GM18499 (cell line): ENCODE measurements around the gene ACOT6.
"Not testable (repeated sequence)": the region's sequence is repeated elsewhere in the genome, so short reads cannot be mapped to it uniquely, and the experiment has no call there.

ENCODE experiments used
- ATAC-seq: cut with Tn5 transposase; IDR thresholded peaks from one replicate; pipeline ENCODE4 v1.9.1; 2021; ENCODE audit warnings: moderate number of reproducible peaks; ENCODE audit not compliant: insufficient read depth, unreplicated experiment

Gene ACOT6

DNA sequence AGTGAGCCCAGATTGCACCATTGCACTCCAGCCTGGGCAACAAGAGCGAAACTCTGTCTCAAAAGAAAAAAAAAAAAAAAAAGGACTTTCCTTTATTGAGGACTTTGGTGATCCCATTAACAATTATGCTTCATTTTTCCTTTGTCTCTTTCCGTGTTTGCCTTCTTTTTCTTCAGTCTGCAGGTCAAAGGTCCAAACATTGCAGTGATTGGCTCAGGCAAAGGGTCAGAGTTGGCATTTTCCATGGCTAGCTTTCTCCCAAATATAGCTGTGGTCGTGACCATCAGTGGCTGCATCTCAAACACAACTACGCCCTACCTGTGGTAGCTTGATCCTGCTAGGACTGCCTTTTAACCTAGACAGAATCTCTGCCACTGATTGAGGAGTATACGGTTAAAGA is 25.5 kb downstream of the ACOT6 start:
- no peak for ATAC-seq

DNA sequence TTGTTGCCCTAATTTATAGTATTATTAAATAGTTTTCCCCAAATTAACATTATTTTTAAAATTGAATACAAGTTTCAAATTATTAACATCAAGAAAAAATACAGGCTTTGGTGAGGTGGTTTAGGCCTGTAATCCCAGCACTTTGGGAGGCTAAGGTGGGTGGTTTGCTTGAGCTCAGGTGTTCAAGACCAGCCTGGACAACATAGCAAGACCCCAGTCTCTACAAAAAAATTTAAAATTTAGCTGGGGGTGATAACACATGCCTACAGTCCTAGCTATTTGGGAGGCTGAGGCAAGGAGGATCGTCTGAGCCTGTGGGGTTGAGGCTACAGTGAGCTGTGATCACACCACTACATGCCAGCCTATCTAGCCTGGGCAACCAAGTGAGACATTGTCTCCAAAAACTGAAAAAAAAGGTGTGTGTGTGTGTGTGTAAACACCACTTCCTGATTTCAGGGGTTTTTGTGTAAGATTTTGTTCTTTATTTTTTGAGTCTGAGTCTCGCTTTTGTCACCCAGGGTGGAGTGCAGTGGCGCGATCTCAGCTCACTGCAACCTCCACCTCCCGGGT is 28.6 kb downstream of the ACOT6 start:
- no peak for ATAC-seq

DNA sequence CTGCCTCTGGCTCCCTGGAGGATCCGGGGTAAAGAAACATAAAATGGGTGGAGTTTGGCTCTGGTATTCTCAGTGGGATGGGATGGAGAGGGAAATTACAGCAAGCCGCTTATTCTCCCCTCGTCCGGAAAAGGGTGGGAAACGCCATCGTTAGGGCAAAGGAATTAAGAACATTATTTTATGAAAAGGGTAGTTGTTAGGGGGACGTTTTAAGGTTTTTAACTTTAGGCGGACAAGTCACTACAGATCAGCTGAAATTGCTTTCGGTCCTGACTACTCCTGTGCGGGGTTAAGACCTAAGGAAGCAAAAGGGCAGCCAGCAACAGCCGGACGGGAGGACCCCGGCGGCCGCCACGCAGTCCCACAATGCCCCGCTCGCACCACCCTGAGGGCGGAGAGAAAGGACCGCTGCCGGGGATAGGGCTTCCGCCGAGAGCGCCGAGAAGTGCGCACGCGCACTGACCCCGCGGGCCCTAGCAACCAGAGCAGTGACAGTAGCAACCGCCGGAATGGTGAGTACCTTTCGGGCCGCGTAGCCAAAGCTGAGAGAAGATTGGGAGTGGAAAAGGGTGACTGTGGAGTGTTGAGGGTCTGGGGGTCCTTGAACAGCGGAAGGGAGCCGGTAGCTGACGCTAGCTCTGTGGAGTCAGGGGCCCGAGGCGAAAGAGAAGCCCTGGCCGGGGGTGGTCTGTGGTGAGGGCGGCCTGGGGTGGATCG is 32.4 kb downstream of the ACOT6 start, which contains the start of gene DNAL1:
DNAL1 (plus strand) TSS at position 456 of the 717 bp plus-strand sequence; CDS start at position 510, 54 bp downstream.
- no peak for ATAC-seq

GRCh38 chr14:73645248-73645610 is 32.9 kb downstream of the ACOT6 start:
- no peak for ATAC-seq

- no peak for ATAC-seq
Measured at GRCh38 chr14:73651005-73651404, 38.7 kb downstream of the ACOT6 start.

- no peak for ATAC-seq
Measured at GRCh38 chr14:73655851-73656250, 43.5 kb downstream of the ACOT6 start.

GRCh38 chr14:73659202-73659601 is 46.9 kb downstream of the ACOT6 start:
- ATAC-seq = not testable (repeated sequence)

DNA sequence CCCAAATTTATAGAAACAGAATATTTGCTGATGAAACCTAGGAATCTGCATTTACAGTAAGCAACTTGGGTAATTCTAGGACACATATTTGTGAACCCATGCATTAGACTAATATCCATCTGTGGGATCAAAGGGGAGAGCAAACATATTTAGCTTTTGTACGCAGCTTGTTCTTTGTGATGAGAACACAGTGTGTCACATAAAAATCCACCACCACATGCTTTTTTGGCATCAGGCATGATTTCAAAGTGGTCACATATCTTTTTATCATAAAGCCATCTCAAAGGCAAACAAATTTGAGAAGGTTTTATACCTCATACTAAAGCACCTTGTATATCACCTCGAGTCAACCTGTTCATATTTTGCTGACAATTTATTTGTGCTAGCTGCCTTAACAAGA is 48.2 kb downstream of the ACOT6 start:
- ATAC-seq = no peak

DNA sequence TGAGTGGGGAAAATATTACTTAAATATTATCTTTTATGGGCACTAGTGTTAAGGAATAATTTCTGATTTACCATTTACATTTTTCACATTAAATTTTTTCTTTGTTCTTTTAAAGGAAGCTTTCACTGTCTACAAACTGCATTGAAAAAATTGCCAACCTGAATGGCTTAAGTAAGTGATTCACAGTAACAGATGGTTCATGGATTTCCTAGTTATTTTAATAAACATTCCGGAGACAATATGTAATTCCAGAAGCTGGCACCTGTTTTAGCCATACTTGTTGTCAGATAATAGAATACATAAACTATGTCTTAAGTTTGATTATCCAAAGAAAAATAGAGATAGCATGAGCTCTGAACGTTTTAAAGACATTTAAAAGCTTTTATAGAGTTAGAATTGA is 49.6 kb downstream of the ACOT6 start:
- no peak for ATAC-seq

DNA sequence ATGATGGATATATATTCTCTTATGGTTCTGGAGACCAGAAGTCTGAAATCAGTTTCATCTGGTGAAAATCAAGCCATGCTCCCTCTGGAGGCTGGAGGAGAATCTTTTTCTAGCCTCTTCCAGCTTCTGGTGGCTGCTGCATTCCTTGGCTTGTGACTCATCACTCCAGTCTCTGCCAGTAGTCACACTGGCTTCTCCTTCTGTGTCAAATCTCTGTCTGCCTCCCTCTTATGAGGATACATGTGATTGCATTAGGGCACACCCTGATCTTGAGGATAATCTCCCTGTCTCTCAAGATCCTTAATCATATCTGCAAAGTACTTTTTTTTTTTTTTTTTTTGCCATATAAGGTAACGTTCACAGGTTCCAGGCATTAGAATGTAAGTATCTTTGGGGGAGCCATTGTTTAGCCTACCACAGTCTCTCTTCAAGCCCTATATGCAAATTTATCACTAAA is 50.2 kb downstream of the ACOT6 start:
- ATAC-seq = no peak

GRCh38 chr14:73663548-73664212 is 51.4 kb downstream of the ACOT6 start:
- ATAC-seq = no peak

GRCh38 chr14:73665130-73665529 is 52.8 kb downstream of the ACOT6 start:
- no peak for ATAC-seq

GRCh38 chr14:73666583-73666982 is 54.3 kb downstream of the ACOT6 start:
- no peak for ATAC-seq

- no peak for ATAC-seq
Measured at GRCh38 chr14:73667854-73668253, 55.5 kb downstream of the ACOT6 start.
